HepG2 (cell line): ENCODE data around the gene TBRG1. TPM values are rescaled to one million over a fixed set of nuclear protein-coding genes. Genes with fewer than 3 reads are reported as not detected.

ENCODE experiments used
- ATAC-seq: fragments of 200-7000 bp; cut with Tn5 transposase; 3 replicates; pipeline ENCODE4 v1.9.1; 2020; ENCODE audit warnings: mild to moderate bottlenecking, moderate library complexity
- BruUV-seq: library from RNA; stranded (reverse); fragments of 400-500 nt; replicated peaks from 2 replicates; lab custom pipeline; 2021; lab: Mats Ljungman, UMichigan
- CTCF ChIA-PET: fragments of 300-600 bp; formaldehyde crosslinking; extraction: SDS; loops from one replicate; lab custom pipeline; 2021; ENCODE audit warnings: low total read pairs, inconsistent platforms, low intra/inter-chr PET ratio; lab: Yijun Ruan, JAX
- POLR2A ChIA-PET: fragments of 350-600 bp; sonication (Branson Sonifier 250); formaldehyde crosslinking; loops from one replicate; lab custom pipeline; 2020; ENCODE audit warnings: antibody characterized with exemption, inconsistent platforms; lab: Yijun Ruan, JAX
- DNase-seq: peaks from one replicate; pipeline ENCODE4 v3.0.0-alpha.2; 2015; ENCODE audit warnings: low spot score
- FAIRE-seq: peaks from 3 replicates; lab custom pipeline; 2011; peaks lifted over from hg19 to GRCh38; lab: Jason Lieb, UNC
- H2AFZ ChIP-seq: one replicate; pipeline ENCODE4 v1.6.1; 2011; ENCODE audit warnings: low read length, inconsistent platforms
- H3K27ac ChIP-seq: fragments of 300-600 bp; 3 replicates; pipeline ENCODE4 v1.8.0; 2011; ENCODE audit warnings: mixed run types, mild to moderate bottlenecking, mixed read lengths, low read length, inconsistent platforms; ENCODE audit not compliant: insufficient read depth; ENCODE audit errors: extremely low read length
- H3K27me3 ChIP-seq, 2 experiments: fragments of 200-600 bp in 1 of 2; 2 replicates in 1 of 2; 3 replicates in 1 of 2; pipeline versions ENCODE4 v1.6.0 to v1.8.0; 2011; ENCODE audit warnings: low read length in 2 of 2, mild to moderate bottlenecking in 2 of 2, moderate library complexity in 2 of 2, inconsistent platforms in 1 of 2; ENCODE audit not compliant: insufficient read depth in 2 of 2, control insufficient read depth in 1 of 2
- H3K36me3 ChIP-seq, 2 experiments: fragments of 200-600 bp in 1 of 2; replicated peaks in 1 of 2; 2 replicates in 1 of 2; 3 replicates in 1 of 2; pipeline versions ENCODE4 v1.5.1 to v1.8.0; 2011; ENCODE audit warnings: low read length in 2 of 2, inconsistent platforms in 1 of 2; ENCODE audit not compliant: insufficient read depth in 2 of 2, control insufficient read depth in 1 of 2
- H3K4me1 ChIP-seq: 2 replicates; pipeline ENCODE4 v1.5.1; 2012; ENCODE audit warnings: low read length, inconsistent platforms; ENCODE audit not compliant: insufficient read depth
- H3K4me2 ChIP-seq: 2 replicates; pipeline ENCODE4 v1.6.0; 2011; ENCODE audit warnings: low read depth, low read length, inconsistent platforms
- H3K4me3 ChIP-seq, 3 experiments: fragments of 200-600 bp in 1 of 3; sonication (generic), shearing (Covaris generic) in 1 of 3; replicated peaks in 1 of 3; 2 replicates each; pipeline ENCODE4 v1.5.1; 2011 to 2016; ENCODE audit warnings: low read length in 3 of 3, inconsistent platforms in 2 of 3, low read depth in 2 of 3, mild to moderate bottlenecking in 2 of 3, control low read depth in 1 of 3, mixed read lengths in 1 of 3; ENCODE audit not compliant: insufficient read depth in 1 of 3
- H3K79me2 ChIP-seq: one replicate; pipeline ENCODE4 v1.6.1; 2011; ENCODE audit warnings: low read length, inconsistent platforms; ENCODE audit not compliant: insufficient read depth
- H3K9ac ChIP-seq: 2 replicates; pipeline ENCODE4 v1.6.0; 2011; ENCODE audit warnings: mild to moderate bottlenecking, low read depth, low read length, inconsistent platforms; ENCODE audit not compliant: insufficient read depth
- H3K9me3 ChIP-seq: 2 replicates; pipeline ENCODE4 v1.5.1; 2012; ENCODE audit warnings: mild to moderate bottlenecking, low read length
- H4K20me1 ChIP-seq: 2 replicates; pipeline ENCODE4 v1.6.0; 2011; ENCODE audit warnings: inconsistent platforms, mild to moderate bottlenecking, low read length, moderate library complexity; ENCODE audit not compliant: insufficient read depth
- BRF2 ChIP-seq: sonication (generic); formaldehyde crosslinking; IDR thresholded peaks from 2 replicates; pipeline ENCODE4 v1.8.1; 2022; ENCODE audit warnings: mild to moderate bottlenecking, missing genetic modification reagents
- DRAP1 ChIP-seq: IDR thresholded peaks from 2 replicates; pipeline ENCODE4 v1.6.1; 2016; ENCODE audit warnings: missing genetic modification reagents, missing compliant biosample characterization
- E2F5 ChIP-seq: sonication (generic); formaldehyde crosslinking; conservative IDR thresholded peaks from 2 replicates; pipeline ENCODE4 v1.4.0; 2020; ENCODE audit warnings: missing genetic modification reagents
- FOXM1 ChIP-seq: sonication (generic); formaldehyde crosslinking; IDR thresholded peaks from 2 replicates; pipeline ENCODE4 v1.5.0; 2020; ENCODE audit warnings: missing genetic modification reagents
- HDAC1 ChIP-seq: sonication (generic); formaldehyde crosslinking; IDR thresholded peaks from 2 replicates; pipeline ENCODE4 v1.5.1; 2020; ENCODE audit warnings: mild to moderate bottlenecking, missing genetic modification reagents
- HES4 ChIP-seq: sonication (generic); formaldehyde crosslinking; IDR thresholded peaks from 2 replicates; pipeline ENCODE4 v1.9.0; 2021; ENCODE audit warnings: mild to moderate bottlenecking, missing genetic modification reagents, borderline replicate concordance
- ZBTB38 ChIP-seq: sonication (generic); formaldehyde crosslinking; IDR thresholded peaks from 2 replicates; pipeline ENCODE4 v1.5.1; 2020; ENCODE audit warnings: mild to moderate bottlenecking, missing genetic modification reagents
- ZNF17 ChIP-seq: sonication (generic); formaldehyde crosslinking; IDR thresholded peaks from 2 replicates; pipeline ENCODE4 v1.5.0; 2020; ENCODE audit warnings: mild to moderate bottlenecking, missing genetic modification reagents
- ZNF30 ChIP-seq: sonication (generic); formaldehyde crosslinking; IDR thresholded peaks from 2 replicates; pipeline ENCODE4 v1.5.0; 2020; ENCODE audit warnings: mild to moderate bottlenecking, missing genetic modification reagents
- ZNF343 ChIP-seq: sonication (generic); formaldehyde crosslinking; IDR thresholded peaks from 2 replicates; pipeline ENCODE4 v1.4.0; 2020; ENCODE audit warnings: mild to moderate bottlenecking, missing genetic modification reagents
- ZNF550 ChIP-seq: sonication (generic); formaldehyde crosslinking; IDR thresholded peaks from 2 replicates; pipeline ENCODE4 v1.4.0; 2020; ENCODE audit warnings: mild to moderate bottlenecking, missing genetic modification reagents, borderline replicate concordance
- WGBS: methylation state at CpG from one replicate; pipeline ENCODE4 v1.1.6; 2017; ENCODE audit warnings: low lambda C conversion rate; 5-methylcytosine and 5-hydroxymethylcytosine counted together
- in situ Hi-C: cut with HindIII; loops from 2 replicates; pipeline ENCODE4 v1.10.0; 2017; ENCODE audit warnings: low pct_unique_long_range_greater_than_20kb; ENCODE audit not compliant: extremely low pct_ligation_motif_present
- intact Hi-C: fragments of 100-400 bp; cut with micrococcal nuclease; formaldehyde crosslinking; loops from one replicate; pipeline ENCODE4 v1.10.0; 2022; ENCODE audit not compliant: unreplicated experiment
- polyA plus RNA-seq, 8 experiments: library from polyadenylated mRNA; depleted of rRNA in 3 of 8; stranded (reverse) in 7 of 8; unstranded in 1 of 8; fragments of >200 nt; fragmentation: Illumina TruSeq in 4 of 8; extraction: Trizol in 4 of 8; gene quantifications; 2 replicates each; pipeline versions ENCODE4 v1.2.1 to v1.2.3, GENCODE V29; 2011 to 2016; ENCODE audit warnings: low read depth in 4 of 8, missing spikeins in 1 of 8, mixed read lengths in 1 of 8; ENCODE audit not compliant: insufficient read depth in 1 of 8
- total RNA-seq, 5 experiments: library from RNA; depleted of rRNA; stranded (reverse); fragments of >200 nt; fragmentation: Illumina TruSeq; extraction: Trizol; gene quantifications; 2 replicates each; pipeline ENCODE4 v1.2.3, GENCODE V29; 2016; ENCODE audit warnings: low read depth in 1 of 5
- TF ChIP-seq, protein P1 (sequence below), 2 experiments: IDR thresholded peaks; 2 replicates each; pipeline ENCODE4 v1.6.1; 2011 to 2012; ENCODE audit warnings: low read length in 2 of 2, borderline replicate concordance in 1 of 2, low read depth in 1 of 2, mild to moderate bottlenecking in 1 of 2, moderate library complexity in 1 of 2

The TBRG1 gene
- total and polyA plus RNA-seq, 2 of the 13 experiments (the other 11 are each of a cell fraction or from before 2014, with no cell fraction given) = 21.7 to 25.6 TPM

GRCh38 chr11:124648610-124649009, 25.9 kb downstream of the TBRG1 start:
- no peak overlapping the region for H3K9ac ChIP-seq
- H2AFZ ChIP-seq = no peak overlapping the region
- H3K79me2 ChIP-seq = no peaks in the 10 kb centered on the region
- ChIA-PET POLR2A (no interaction called here), CTCF (no interaction called here)
- FAIRE-seq (no peak), DNase-seq (no peak), ATAC-seq (no peak)
- intact Hi-C loops = no loop called here
- H3K36me3 ChIP-seq = no peaks in the 10 kb centered on the region
- no peak overlapping the region for H3K27ac ChIP-seq
- H3K27me3 ChIP-seq = no peaks in the 10 kb centered on the region
- no peak overlapping the region for H3K4me3 ChIP-seq
- H3K9me3 ChIP-seq = no peaks in the 10 kb centered on the region
- no peak for TF ChIP-seq HES4 (CRISPR knock-in tag)
- TF ChIP-seq ZBTB38 = no peak
- TF ChIP-seq ZNF17 (CRISPR knock-in tag) = no peak
- no peak for TF ChIP-seq ZNF30 (CRISPR knock-in tag)
- no peak for TF ChIP-seq FOXM1
- no peak for TF ChIP-seq BRF2 (CRISPR knock-in tag)
- TF ChIP-seq ZNF550 (CRISPR knock-in tag) = no peak
- no peak for TF ChIP-seq DRAP1 (CRISPR knock-in tag)
- TF ChIP-seq, protein P1, sequence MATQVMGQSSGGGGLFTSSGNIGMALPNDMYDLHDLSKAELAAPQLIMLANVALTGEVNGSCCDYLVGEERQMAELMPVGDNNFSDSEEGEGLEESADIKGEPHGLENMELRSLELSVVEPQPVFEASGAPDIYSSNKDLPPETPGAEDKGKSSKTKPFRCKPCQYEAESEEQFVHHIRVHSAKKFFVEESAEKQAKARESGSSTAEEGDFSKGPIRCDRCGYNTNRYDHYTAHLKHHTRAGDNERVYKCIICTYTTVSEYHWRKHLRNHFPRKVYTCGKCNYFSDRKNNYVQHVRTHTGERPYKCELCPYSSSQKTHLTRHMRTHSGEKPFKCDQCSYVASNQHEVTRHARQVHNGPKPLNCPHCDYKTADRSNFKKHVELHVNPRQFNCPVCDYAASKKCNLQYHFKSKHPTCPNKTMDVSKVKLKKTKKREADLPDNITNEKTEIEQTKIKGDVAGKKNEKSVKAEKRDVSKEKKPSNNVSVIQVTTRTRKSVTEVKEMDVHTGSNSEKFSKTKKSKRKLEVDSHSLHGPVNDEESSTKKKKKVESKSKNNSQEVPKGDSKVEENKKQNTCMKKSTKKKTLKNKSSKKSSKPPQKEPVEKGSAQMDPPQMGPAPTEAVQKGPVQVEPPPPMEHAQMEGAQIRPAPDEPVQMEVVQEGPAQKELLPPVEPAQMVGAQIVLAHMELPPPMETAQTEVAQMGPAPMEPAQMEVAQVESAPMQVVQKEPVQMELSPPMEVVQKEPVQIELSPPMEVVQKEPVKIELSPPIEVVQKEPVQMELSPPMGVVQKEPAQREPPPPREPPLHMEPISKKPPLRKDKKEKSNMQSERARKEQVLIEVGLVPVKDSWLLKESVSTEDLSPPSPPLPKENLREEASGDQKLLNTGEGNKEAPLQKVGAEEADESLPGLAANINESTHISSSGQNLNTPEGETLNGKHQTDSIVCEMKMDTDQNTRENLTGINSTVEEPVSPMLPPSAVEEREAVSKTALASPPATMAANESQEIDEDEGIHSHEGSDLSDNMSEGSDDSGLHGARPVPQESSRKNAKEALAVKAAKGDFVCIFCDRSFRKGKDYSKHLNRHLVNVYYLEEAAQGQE (IDR thresholded peaks at IDR 0.05; ENCODE audit: borderline replicate concordance in 1 of 2, low read depth in 1 of 2, low read length in 2 of 2) = no peak
- TF ChIP-seq ZNF343 (CRISPR knock-in tag) = no peak
- TF ChIP-seq E2F5 (CRISPR knock-in tag) = no peak
- TF ChIP-seq HDAC1 (CRISPR knock-in tag) = no peak
- no TSS peak for BruUV-seq
- in situ Hi-C loops = loop anchor here (10.0 kb wide), 1 partner anchor 216 kb away; the partner anchor contains the start of gene ROBO3
- H3K4me2 ChIP-seq = no peak overlapping the region
- no peaks in the 10 kb centered on the region for H4K20me1 ChIP-seq
- peaks cover 7% of the 10 kb centered on the region for H3K4me1 ChIP-seq
- WGBS = 69% methylated on average over 6 of the region's 6 CpGs
